H9 (cell line): ENCODE measurements around the gene GSC2. TPM values are rescaled to one million over a fixed set of nuclear protein-coding genes. Genes with fewer than 3 reads are reported as not detected.

Experiments
- DNase-seq: peaks from one replicate; pipeline ENCODE4 v3.0.0-alpha.2; 2017
- H2AFZ ChIP-seq: one replicate; pipeline ENCODE4 v1.6.1; 2013; ENCODE audit warnings: mild to moderate bottlenecking, low read length, control low read depth, moderate library complexity
- H2AK5ac ChIP-seq: 2 replicates; pipeline ENCODE4 v1.6.1; 2013; ENCODE audit warnings: low read length, control low read depth, mixed read lengths; ENCODE audit not compliant: insufficient read length
- H2BK120ac ChIP-seq: one replicate; pipeline ENCODE4 v1.6.1; 2013; ENCODE audit warnings: low read depth, mild to moderate bottlenecking, low read length, control low read depth, inconsistent platforms; ENCODE audit not compliant: poor library complexity, severe bottlenecking
- H2BK12ac ChIP-seq: 2 replicates; pipeline ENCODE4 v1.6.1; 2013; ENCODE audit warnings: low read length, control low read depth, mixed read lengths, low read depth; ENCODE audit not compliant: insufficient read length
- H2BK15ac ChIP-seq: 2 replicates; pipeline ENCODE4 v1.6.1; 2013; ENCODE audit warnings: low read depth, low read length, control low read depth
- H2BK20ac ChIP-seq: one replicate; pipeline ENCODE4 v1.6.1; 2013; ENCODE audit warnings: low read depth, mild to moderate bottlenecking, low read length, control low read depth, inconsistent platforms; ENCODE audit not compliant: poor library complexity, severe bottlenecking
- H2BK5ac ChIP-seq: 2 replicates; pipeline ENCODE4 v1.6.1; 2013; ENCODE audit warnings: low read length, control low read depth, mixed read lengths; ENCODE audit not compliant: insufficient read length
- H3K14ac ChIP-seq: 2 replicates; pipeline ENCODE4 v1.6.1; 2013; ENCODE audit warnings: low read length, control low read depth; ENCODE audit not compliant: insufficient read depth
- H3K18ac ChIP-seq: 2 replicates; pipeline ENCODE4 v1.6.1; 2013; ENCODE audit warnings: low read depth, mild to moderate bottlenecking, mixed read lengths, low read length, control low read depth; ENCODE audit not compliant: insufficient read length
- H3K23ac ChIP-seq: 2 replicates; pipeline ENCODE4 v1.6.1; 2013; ENCODE audit warnings: low read length, control low read depth, mixed read lengths, low read depth; ENCODE audit not compliant: insufficient read length
- H3K23me2 ChIP-seq: 2 replicates; pipeline ENCODE4 v1.6.1; 2013; ENCODE audit warnings: low read depth, mild to moderate bottlenecking, mixed read lengths, low read length, control low read depth; ENCODE audit not compliant: insufficient read length, poor library complexity, severe bottlenecking
- H3K27ac ChIP-seq: 2 replicates; pipeline ENCODE4 v1.5.1; 2013; ENCODE audit warnings: low read length, control low read depth, mixed read lengths, low read depth; ENCODE audit not compliant: insufficient read length
- H3K27me3 ChIP-seq: 2 replicates; pipeline ENCODE4 v1.6.1; 2013; ENCODE audit warnings: low read length, control low read depth, inconsistent platforms; ENCODE audit not compliant: insufficient read depth
- H3K4ac ChIP-seq: 2 replicates; pipeline ENCODE4 v1.6.1; 2013; ENCODE audit warnings: low read depth, mild to moderate bottlenecking, control low read depth, inconsistent platforms, low read length, moderate library complexity
- H3K4me1 ChIP-seq: 2 replicates; pipeline ENCODE4 v1.6.1; 2013; ENCODE audit warnings: low read length, control low read depth, inconsistent platforms; ENCODE audit not compliant: insufficient read depth
- H3K4me2 ChIP-seq: 2 replicates; pipeline ENCODE4 v1.6.1; 2013; ENCODE audit warnings: low read length, control low read depth, mixed read lengths; ENCODE audit not compliant: insufficient read length, insufficient read depth
- H3K56ac ChIP-seq: 2 replicates; pipeline ENCODE4 v1.6.1; 2013; ENCODE audit warnings: low read depth, mild to moderate bottlenecking, mixed read lengths, low read length, control low read depth; ENCODE audit not compliant: insufficient read length
- H3K79me1 ChIP-seq: 2 replicates; pipeline ENCODE4 v1.6.1; 2013; ENCODE audit warnings: low read depth, mild to moderate bottlenecking, moderate library complexity, low read length, control low read depth, inconsistent platforms; ENCODE audit not compliant: insufficient read depth, poor library complexity, severe bottlenecking
- H3K79me2 ChIP-seq: 2 replicates; pipeline ENCODE4 v1.6.1; 2013; ENCODE audit warnings: low read length, control low read depth, inconsistent platforms; ENCODE audit not compliant: insufficient read depth
- H3K9ac ChIP-seq: 2 replicates; pipeline ENCODE4 v1.6.1; 2013; ENCODE audit warnings: low read length, control low read depth, mixed read lengths; ENCODE audit not compliant: insufficient read length; ENCODE audit errors: extremely low read depth
- H3K9me3 ChIP-seq: one replicate; pipeline ENCODE4 v1.6.1; 2013; ENCODE audit warnings: low read depth, low read length, inconsistent platforms; ENCODE audit not compliant: control insufficient read depth
- H3T11ph ChIP-seq: one replicate; pipeline ENCODE4 v1.6.1; 2013; ENCODE audit warnings: mild to moderate bottlenecking, low read length, control low read depth, inconsistent platforms
- H4K20me1 ChIP-seq: one replicate; pipeline ENCODE4 v1.6.1; 2013; ENCODE audit not compliant: control insufficient read depth, insufficient read length, insufficient read depth
- H4K5ac ChIP-seq: 2 replicates; pipeline ENCODE4 v1.6.1; 2013; ENCODE audit warnings: low read depth, mild to moderate bottlenecking, mixed read lengths, low read length, control low read depth; ENCODE audit not compliant: insufficient read length
- H4K8ac ChIP-seq: replicated peaks from 2 replicates; pipeline ENCODE4 v1.6.1; 2013; ENCODE audit warnings: low read length, control low read depth, mixed read lengths, low read depth; ENCODE audit not compliant: insufficient read length
- H4K91ac ChIP-seq: 2 replicates; pipeline ENCODE4 v1.6.1; 2013; ENCODE audit warnings: low read depth, mild to moderate bottlenecking, moderate library complexity, mixed read lengths, low read length, control low read depth; ENCODE audit not compliant: insufficient read length
- H3K27ac Mint-ChIP-seq, 3 experiments: 2 replicates in 2 of 3; 3 replicates in 1 of 3; pipeline ENCODE4 v1.8.0; 2020 to 2021; ENCODE audit warnings: mixed read lengths in 3 of 3, mild to moderate bottlenecking in 1 of 3, moderate library complexity in 1 of 3
- H3K27me3 Mint-ChIP-seq: 2 replicates; pipeline ENCODE4 v1.8.0; 2021; ENCODE audit warnings: low read depth, mild to moderate bottlenecking, moderate library complexity, mixed read lengths
- H3K36me3 Mint-ChIP-seq, 3 experiments: 2 replicates in 2 of 3; 3 replicates in 1 of 3; pipeline ENCODE4 v1.8.0; 2020 to 2021; ENCODE audit warnings: low read depth in 3 of 3, mixed read lengths in 3 of 3; ENCODE audit not compliant: insufficient read depth in 1 of 3
- H3K4me1 Mint-ChIP-seq, 2 experiments: 2 replicates each; pipeline ENCODE4 v1.8.0; 2020; ENCODE audit warnings: mixed read lengths in 2 of 2
- H3K4me3 Mint-ChIP-seq, 2 experiments: 2 replicates in 1 of 2; 3 replicates in 1 of 2; pipeline ENCODE4 v1.8.0; 2020 to 2021; ENCODE audit warnings: mild to moderate bottlenecking in 2 of 2, mixed read lengths in 2 of 2, moderate library complexity in 1 of 2
- H3K9me3 Mint-ChIP-seq, 2 experiments: 2 replicates in 1 of 2; 3 replicates in 1 of 2; pipeline ENCODE4 v1.8.0; 2020; ENCODE audit warnings: mild to moderate bottlenecking in 2 of 2, mixed read lengths in 2 of 2, moderate library complexity in 1 of 2
- CTCF ChIP-seq: fragments of 200-600 bp; sonication (generic); conservative IDR thresholded peaks from 3 replicates; pipeline ENCODE4 v1.8.0; 2021; ENCODE audit warnings: antibody characterized with exemption, mild to moderate bottlenecking
- WGBS: extraction: QIAGEN DNeasy Blood & Tissue Kit; methylation state at CpG from one replicate; pipeline ENCODE4 v1.1.7; 2013; ENCODE audit warnings: missing lambda C conversion rate, low lambda C conversion rate, mixed read lengths; ENCODE audit not compliant: insufficient read length; ENCODE audit errors: extremely low coverage; 5-methylcytosine and 5-hydroxymethylcytosine counted together
- total RNA-seq: library from RNA; stranded (reverse); gene quantifications from 2 replicates; pipeline ENCODE4 v1.2.1, GENCODE V29; 2021

The GSC2 gene
- total RNA-seq, 1 experiment from 2014 or later = 0.22 TPM

- Histone ChIP-seq H3K9ac (no peak overlapping the region), H4K91ac (no peak overlapping the region), H3K4ac (no peak overlapping the region), H2AFZ (no peak overlapping the region), H3K18ac (no peak overlapping the region), H2BK5ac (no peak overlapping the region), H3K79me2 (peaks cover 10% of the 10 kb centered on the region; the same call in 1 of the 2 replicates), H4K20me1 (no peaks in the 10 kb centered on the region), H3K4me1 (peaks cover 3% of the 10 kb centered on the region; the same call in 1 of the 2 replicates), H3K27ac (no peak overlapping the region), H3K79me1 (peaks cover 6% of the 10 kb centered on the region), H2BK12ac (no peak overlapping the region), H2BK20ac (no peak overlapping the region), H4K8ac (no peak overlapping the region), H3K23me2 (peaks cover 15% of the 10 kb centered on the region), H3K4me2 (peak overlapping the region; percentile 2), H2BK120ac (no peak overlapping the region), H3K14ac (no peak overlapping the region), H3K56ac (no peak overlapping the region), H2AK5ac (no peak overlapping the region), H3K23ac (no peak overlapping the region), H3K27me3 (peaks cover 4% of the 10 kb centered on the region; the same call in 1 of the 2 replicates), H3K9me3 (no peaks in the 10 kb centered on the region), H4K5ac (no peak overlapping the region), H2BK15ac (no peak overlapping the region), H3T11ph (no peak overlapping the region)
- Mint-ChIP-seq H3K27ac (no peak overlapping the region), H3K36me3 (peaks cover 0 to 10% (median 5%) of the 10 kb centered on the region in 3 experiments; a peak in 3 of 7 replicates), H3K27me3 (peaks cover 69% of the 10 kb centered on the region), H3K9me3 (no peaks in the 10 kb centered on the region), H3K4me1 (peaks cover 31 to 44% of the 10 kb centered on the region in 2 experiments), H3K4me3 (peak overlapping the region; percentile 93 to 95)
- WGBS = no CpG with 5 or more reads among the region's 58 CpGs
- TF ChIP-seq CTCF = no peak
- peak; percentile 36 for DNase-seq
Observed at GRCh38 chr22:19169002-19169946, 19.2 kb upstream of the GSC2 start.
